ENCODE measurements around the gene ZMYND15.

Gene ZMYND15

GRCh38 chr17:4785311-4786105 is 45.9 kb downstream of the ZMYND15 start:
- H3K27me3 ChIP-seq (ENCODE audit: insufficient read depth, poor library complexity, severe bottlenecking) = peaks cover 13% of the 10 kb centered on the region

DNA sequence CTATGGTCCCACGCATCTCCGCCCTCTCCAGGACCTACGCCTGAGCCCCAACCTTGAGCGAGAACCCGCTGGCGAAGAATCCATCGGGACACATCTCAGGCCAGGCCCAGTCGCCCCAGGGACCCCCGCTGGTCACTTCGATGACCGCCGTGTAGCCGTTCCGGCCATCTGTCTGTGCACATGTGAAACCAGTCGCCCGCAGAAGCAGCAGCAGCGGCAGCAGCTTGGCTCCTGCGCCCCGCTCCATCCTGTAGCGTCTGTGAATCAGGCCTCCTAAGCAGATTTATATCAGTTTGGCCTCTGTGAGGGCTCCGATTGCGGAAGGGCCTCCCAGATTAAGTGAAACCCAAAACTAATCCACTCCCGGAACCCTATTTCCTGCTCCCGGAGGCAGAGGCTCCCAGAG is 46.5 kb downstream of the ZMYND15 start, which contains the start of gene VMO1:
VMO1 (minus strand) TSS at position 259 of the 406 bp plus-strand sequence; CDS start at position 247, 12 bp downstream.
- TF ChIP-seq GABPA (IDR thresholded peaks at IDR 0.05; ENCODE audit: low read depth) (no peak), REST (IDR thresholded peaks at IDR 0.05; ENCODE audit: insufficient replicate concordance, low read depth) (no peak), SPI1 (IDR thresholded peaks at IDR 0.05; ENCODE audit: borderline replicate concordance, low read depth) (no peak), POLR2AphosphoS5 (IDR thresholded peaks at IDR 0.05; ENCODE audit: low read depth) (no peak)
- TF ChIP-seq, protein P1, sequence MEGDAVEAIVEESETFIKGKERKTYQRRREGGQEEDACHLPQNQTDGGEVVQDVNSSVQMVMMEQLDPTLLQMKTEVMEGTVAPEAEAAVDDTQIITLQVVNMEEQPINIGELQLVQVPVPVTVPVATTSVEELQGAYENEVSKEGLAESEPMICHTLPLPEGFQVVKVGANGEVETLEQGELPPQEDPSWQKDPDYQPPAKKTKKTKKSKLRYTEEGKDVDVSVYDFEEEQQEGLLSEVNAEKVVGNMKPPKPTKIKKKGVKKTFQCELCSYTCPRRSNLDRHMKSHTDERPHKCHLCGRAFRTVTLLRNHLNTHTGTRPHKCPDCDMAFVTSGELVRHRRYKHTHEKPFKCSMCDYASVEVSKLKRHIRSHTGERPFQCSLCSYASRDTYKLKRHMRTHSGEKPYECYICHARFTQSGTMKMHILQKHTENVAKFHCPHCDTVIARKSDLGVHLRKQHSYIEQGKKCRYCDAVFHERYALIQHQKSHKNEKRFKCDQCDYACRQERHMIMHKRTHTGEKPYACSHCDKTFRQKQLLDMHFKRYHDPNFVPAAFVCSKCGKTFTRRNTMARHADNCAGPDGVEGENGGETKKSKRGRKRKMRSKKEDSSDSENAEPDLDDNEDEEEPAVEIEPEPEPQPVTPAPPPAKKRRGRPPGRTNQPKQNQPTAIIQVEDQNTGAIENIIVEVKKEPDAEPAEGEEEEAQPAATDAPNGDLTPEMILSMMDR (IDR thresholded peaks at IDR 0.05; ENCODE audit: insufficient read depth, low read length) = no peak
- Histone ChIP-seq H3K27me3 (ENCODE audit: insufficient read depth, poor library complexity, severe bottlenecking) (peaks cover 13% of the 10 kb centered on the region), H3K4me3 (replicated peaks; ENCODE audit: insufficient read depth, low read length) (no peak within 1 kb of the TSS), H3K27ac (replicated peaks) (no peak within 1 kb of the TSS)
- no peak for DNase-seq (ENCODE audit: low read depth in 1 of 2, low spot score in 1 of 2)

More at GRCh38 chr17:4785311-4786105, 45.9 kb downstream of the ZMYND15 start:
- DNase-seq (ENCODE audit: low read depth in 1 of 2, low spot score in 1 of 2) = no peak
- Histone ChIP-seq H3K4me3 (replicated peaks; ENCODE audit: insufficient read depth, low read length) (no peak overlapping the region), H3K27ac (replicated peaks) (no peak overlapping the region)
- TF ChIP-seq POLR2AphosphoS5 (IDR thresholded peaks at IDR 0.05; ENCODE audit: low read depth) (no peak), GABPA (IDR thresholded peaks at IDR 0.05; ENCODE audit: low read depth) (no peak), REST (IDR thresholded peaks at IDR 0.05; ENCODE audit: insufficient replicate concordance, low read depth) (no peak), SPI1 (IDR thresholded peaks at IDR 0.05; ENCODE audit: borderline replicate concordance, low read depth) (no peak)
- TF ChIP-seq, protein P1 (IDR thresholded peaks at IDR 0.05; ENCODE audit: insufficient read depth, low read length) = no peak

DNA sequence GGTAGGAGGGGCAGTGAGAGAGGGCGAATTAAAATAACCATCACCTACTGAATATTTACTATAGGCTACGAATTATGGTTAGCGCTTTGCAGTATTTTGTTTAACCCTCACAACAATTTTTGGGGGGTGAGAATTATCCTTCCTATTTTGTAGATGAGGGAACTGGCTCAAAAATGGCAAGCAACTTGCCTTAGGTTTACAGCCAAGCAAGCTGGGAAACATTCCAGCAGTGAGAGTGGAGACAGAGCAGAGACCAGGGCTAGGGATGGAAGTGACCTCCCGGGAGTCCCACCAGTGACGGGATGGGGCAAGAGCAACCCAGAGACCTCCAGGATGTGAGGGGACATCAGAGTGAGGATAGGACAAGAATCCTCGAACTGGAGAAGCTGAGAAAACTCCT is 46.9 kb downstream of the ZMYND15 start:
- no peak overlapping the region for H3K27ac ChIP-seq (replicated peaks)
- peaks cover 13% of the 10 kb centered on the region for H3K27me3 ChIP-seq (ENCODE audit: insufficient read depth, poor library complexity, severe bottlenecking)
- no peak for DNase-seq (ENCODE audit: low read depth in 1 of 2, low spot score in 1 of 2)
- no peak for TF ChIP-seq GABPA (IDR thresholded peaks at IDR 0.05; ENCODE audit: low read depth)
- H3K4me3 ChIP-seq (replicated peaks; ENCODE audit: insufficient read depth, low read length) = no peak overlapping the region

GRCh38 chr17:4788159-4788806 is 48.6 kb downstream of the ZMYND15 start:
- no peak for DNase-seq (ENCODE audit: low read depth in 1 of 2, low spot score in 1 of 2)
- Histone ChIP-seq H3K27ac (replicated peaks) (no peak overlapping the region), H3K27me3 (ENCODE audit: insufficient read depth, poor library complexity, severe bottlenecking) (peaks cover 13% of the 10 kb centered on the region), H3K4me3 (replicated peaks; ENCODE audit: insufficient read depth, low read length) (no peak overlapping the region)
- TF ChIP-seq GABPA (IDR thresholded peaks at IDR 0.05; ENCODE audit: low read depth) (no peak), REST (IDR thresholded peaks at IDR 0.05; ENCODE audit: insufficient replicate concordance, low read depth) (no peak)
- TF ChIP-seq, protein P1 (IDR thresholded peaks at IDR 0.05; ENCODE audit: insufficient read depth, low read length) = no peak
